ENCODE measurements around the gene BLTP2.
"Not testable (repeated sequence)": the region's sequence is repeated elsewhere in the genome, so short reads cannot be mapped to it uniquely, and the experiment has no call there.

The BLTP2 gene

DNA sequence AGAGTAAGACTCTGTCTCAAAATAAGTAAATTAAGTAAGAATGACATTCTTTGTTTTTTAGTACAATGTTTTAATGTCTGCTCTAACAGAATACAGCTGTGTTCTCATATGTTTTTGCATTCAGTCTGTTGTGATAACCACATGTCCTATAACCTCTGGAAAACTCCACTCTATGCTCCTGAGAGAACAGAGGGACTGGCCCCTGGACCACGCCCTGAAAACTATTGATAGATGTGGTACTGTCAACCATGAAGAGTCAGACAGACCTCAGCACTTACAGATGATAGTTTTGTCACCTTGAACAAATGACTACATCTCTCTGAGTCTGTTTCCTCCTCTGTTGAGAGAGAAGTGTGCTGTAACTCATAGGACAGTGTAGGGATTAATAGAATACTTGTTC, 25.0 kb upstream of the BLTP2 start:
- Histone ChIP-seq H3K36me3 (ENCODE audit: control insufficient read depth, insufficient read depth, low read length) (peaks cover 46% of the 10 kb centered on the region), H3K27me3 (ENCODE audit: control insufficient read depth, insufficient read depth, low read length, poor library complexity, severe bottlenecking) (no peaks in the 10 kb centered on the region), H3K9me3 (ENCODE audit: control insufficient read depth, low read length) (no peaks in the 10 kb centered on the region), H3K4me3 (ENCODE audit: insufficient read depth, low read depth, low read length) (no peak overlapping the region), H3K4me1 (ENCODE audit: control insufficient read depth, insufficient read depth, low read length) (peaks cover 6% of the 10 kb centered on the region), H3K27ac (ENCODE audit: insufficient read depth, low read depth, low read length, poor library complexity, severe bottlenecking) (no peak overlapping the region)
- 97 to 100% methylated on average over 1 of the region's 1 CpG for WGBS, 2 experiments

DNA sequence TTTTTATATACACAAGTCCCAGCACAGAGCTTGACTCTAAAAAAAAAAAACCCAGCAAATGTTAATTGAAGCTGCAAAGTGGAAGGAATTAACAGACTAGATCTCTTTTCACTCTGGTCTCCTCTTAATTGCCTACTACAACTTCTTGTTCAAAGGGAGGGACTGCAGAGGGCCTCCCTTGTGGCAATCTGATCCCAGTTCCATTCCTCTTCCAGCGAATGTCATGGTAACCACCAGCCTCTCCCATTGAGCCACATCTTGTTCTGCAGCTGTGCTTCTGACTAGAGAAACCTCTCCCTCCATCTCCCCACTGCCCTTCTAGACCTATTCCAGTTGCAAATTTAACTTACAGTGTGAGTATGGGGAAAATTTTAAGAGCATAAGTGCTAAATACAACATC, 22.9 kb upstream of the BLTP2 start:
- H3K9me3 ChIP-seq (ENCODE audit: control insufficient read depth, low read length), result no peaks in the 10 kb centered on the region
- WGBS, 2 experiments, result 83 to 90% methylated on average over 1 of the region's 1 CpG
- H3K27ac ChIP-seq (ENCODE audit: insufficient read depth, low read depth, low read length, poor library complexity, severe bottlenecking), result peak overlapping the region; percentile 50
- peaks cover 12% of the 10 kb centered on the region for H3K4me1 ChIP-seq (ENCODE audit: control insufficient read depth, insufficient read depth, low read length)
- no peaks in the 10 kb centered on the region for H3K27me3 ChIP-seq (ENCODE audit: control insufficient read depth, insufficient read depth, low read length, poor library complexity, severe bottlenecking)
- peaks cover 28% of the 10 kb centered on the region for H3K36me3 ChIP-seq (ENCODE audit: control insufficient read depth, insufficient read depth, low read length)
- no peak overlapping the region for H3K4me3 ChIP-seq (ENCODE audit: insufficient read depth, low read depth, low read length)

DNA sequence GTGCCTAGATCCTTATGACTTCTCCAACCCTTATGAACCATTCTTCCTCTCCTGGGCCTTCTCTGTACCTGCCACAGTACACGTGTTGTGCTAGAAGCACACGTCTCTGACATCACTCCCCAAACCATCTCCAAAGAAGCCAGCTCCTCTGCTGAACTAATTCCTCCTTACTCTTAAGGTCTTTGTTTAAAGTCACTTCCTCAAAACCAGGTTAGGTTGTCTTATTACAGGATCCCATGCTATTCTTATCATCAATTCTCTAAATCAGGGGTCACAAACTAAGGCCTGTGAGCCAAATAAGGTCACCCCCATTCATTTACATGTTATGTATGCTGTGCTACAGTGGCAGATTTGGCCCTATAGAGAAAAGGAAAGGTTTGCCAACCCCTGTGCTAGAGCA, 21.0 kb upstream of the BLTP2 start:
- H3K27me3 ChIP-seq (ENCODE audit: control insufficient read depth, insufficient read depth, low read length, poor library complexity, severe bottlenecking), result no peaks in the 10 kb centered on the region
- peaks cover 12% of the 10 kb centered on the region for H3K4me1 ChIP-seq (ENCODE audit: control insufficient read depth, insufficient read depth, low read length)
- H3K36me3 ChIP-seq (ENCODE audit: control insufficient read depth, insufficient read depth, low read length), result peaks cover 10% of the 10 kb centered on the region
- WGBS, 2 experiments, result 92 to 93% methylated on average over 2 of the region's 2 CpGs
- no peaks in the 10 kb centered on the region for H3K9me3 ChIP-seq (ENCODE audit: control insufficient read depth, low read length)
- peak overlapping the region; percentile 8 for H3K27ac ChIP-seq (ENCODE audit: insufficient read depth, low read depth, low read length, poor library complexity, severe bottlenecking)
- no peak overlapping the region for H3K4me3 ChIP-seq (ENCODE audit: insufficient read depth, low read depth, low read length)

DNA sequence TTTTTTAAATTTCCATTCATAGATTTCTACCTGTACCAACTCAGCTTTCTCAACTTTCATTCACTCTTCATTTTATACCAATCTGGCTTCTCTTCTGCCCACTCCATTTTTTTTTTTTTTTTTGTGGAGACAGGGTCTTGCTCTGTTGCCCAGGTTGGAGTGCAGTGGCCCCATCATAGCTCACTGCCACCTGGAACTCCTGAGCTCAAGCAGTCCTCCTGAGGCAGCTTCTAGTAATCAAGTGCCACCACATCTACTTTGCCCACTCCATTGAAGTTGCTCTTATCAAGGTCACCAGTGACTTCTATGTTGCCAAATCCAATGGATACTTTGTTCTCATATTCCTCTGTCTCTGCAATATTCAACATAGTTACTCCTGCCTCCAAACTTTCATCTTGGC, 18.8 kb upstream of the BLTP2 start:
- Histone ChIP-seq H3K4me3 (ENCODE audit: insufficient read depth, low read depth, low read length) (no peak overlapping the region), H3K4me1 (ENCODE audit: control insufficient read depth, insufficient read depth, low read length) (peaks cover 12% of the 10 kb centered on the region), H3K27ac (ENCODE audit: insufficient read depth, low read depth, low read length, poor library complexity, severe bottlenecking) (no peak overlapping the region), H3K9me3 (ENCODE audit: control insufficient read depth, low read length) (no peaks in the 10 kb centered on the region), H3K27me3 (ENCODE audit: control insufficient read depth, insufficient read depth, low read length, poor library complexity, severe bottlenecking) (no peaks in the 10 kb centered on the region), H3K36me3 (ENCODE audit: control insufficient read depth, insufficient read depth, low read length) (peaks cover 21% of the 10 kb centered on the region)

DNA sequence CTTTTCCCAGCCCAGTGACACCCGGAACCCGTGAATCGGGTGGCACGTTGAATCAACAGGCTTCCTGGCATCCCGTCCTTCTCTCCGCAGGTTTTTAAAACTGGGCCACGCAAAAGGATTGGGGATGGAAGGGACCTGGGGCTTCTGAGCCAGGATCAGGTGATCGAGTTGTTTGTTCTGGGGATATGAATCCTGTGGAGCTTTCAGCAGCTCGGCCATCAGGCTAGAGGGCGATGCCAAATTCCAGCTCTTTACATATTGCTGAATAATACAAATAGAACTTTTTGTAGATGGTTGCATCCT, 17.5 kb upstream of the BLTP2 start:
- peak overlapping the region; percentile 89 for H3K27ac ChIP-seq (ENCODE audit: insufficient read depth, low read depth, low read length, poor library complexity, severe bottlenecking)
- H3K4me3 ChIP-seq (ENCODE audit: insufficient read depth, low read depth, low read length), result peak overlapping the region; percentile 97
- H3K36me3 ChIP-seq (ENCODE audit: control insufficient read depth, insufficient read depth, low read length), result peaks cover 27% of the 10 kb centered on the region
- no peaks in the 10 kb centered on the region for H3K9me3 ChIP-seq (ENCODE audit: control insufficient read depth, low read length)
- H3K27me3 ChIP-seq (ENCODE audit: control insufficient read depth, insufficient read depth, low read length, poor library complexity, severe bottlenecking), result no peaks in the 10 kb centered on the region
- peaks cover 5% of the 10 kb centered on the region for H3K4me1 ChIP-seq (ENCODE audit: control insufficient read depth, insufficient read depth, low read length)
- 2% methylated on average over 10 of the region's 10 CpGs for WGBS, 2 experiments

DNA sequence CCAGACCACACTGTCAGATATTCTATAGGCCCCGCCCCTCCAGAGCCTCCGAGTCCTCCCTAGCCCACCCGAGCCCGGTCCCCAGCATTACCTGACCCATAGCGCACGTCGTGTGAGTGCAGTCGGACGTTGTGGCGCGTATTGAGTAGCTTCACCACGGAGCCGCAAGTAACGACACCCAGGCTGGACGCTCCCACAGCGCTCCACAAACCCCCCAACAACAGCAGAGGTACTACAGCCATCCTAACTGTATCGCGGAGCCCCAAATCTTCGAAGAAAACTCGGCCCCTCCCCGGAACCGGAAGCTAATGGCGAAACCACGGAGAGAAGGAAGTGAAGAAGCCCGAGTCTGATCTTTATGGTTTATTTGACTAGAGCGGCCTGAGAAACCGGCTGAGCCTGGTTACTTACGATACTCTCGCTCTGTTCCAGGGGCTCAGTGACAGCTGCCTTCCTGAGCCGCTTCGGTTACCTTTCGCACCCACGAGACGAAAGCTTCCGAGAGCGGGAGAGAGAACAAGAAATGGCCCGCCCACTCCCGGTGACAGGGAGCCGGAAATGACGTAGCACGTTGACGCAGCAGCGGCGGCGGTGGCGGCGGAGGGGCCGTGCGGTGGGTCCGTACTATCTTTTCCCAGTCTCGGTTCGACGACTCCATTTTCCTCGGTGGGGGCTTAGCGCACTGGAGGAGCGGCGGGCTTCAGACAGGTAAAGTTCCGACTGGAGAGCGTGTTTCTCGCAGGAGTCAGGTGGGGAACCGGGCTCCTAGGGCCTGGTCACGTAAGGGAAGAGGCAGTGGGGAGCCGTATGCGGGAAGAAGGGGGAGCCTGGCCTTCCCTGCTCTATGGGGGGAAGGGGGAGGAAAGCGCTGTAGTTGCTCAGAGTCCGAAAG, 16.9 kb upstream of the BLTP2 start, which contains the start of the genes SDF2 and SUPT6H:
Gene SDF2, minus strand, starts transcription at position 272 of the 892 bp plus-strand sequence. Its CDS starts 30 bp downstream, at position 242.
Gene SUPT6H, plus strand, starts transcription at position 571 of the 892 bp plus-strand sequence. CDS start 11,197 bp downstream, outside the sequence.
- H3K27me3 ChIP-seq (ENCODE audit: control insufficient read depth, insufficient read depth, low read length, poor library complexity, severe bottlenecking), result no peaks in the 10 kb centered on the region
- peaks cover 30% of the 10 kb centered on the region for H3K36me3 ChIP-seq (ENCODE audit: control insufficient read depth, insufficient read depth, low read length)
- peaks cover 5% of the 10 kb centered on the region for H3K4me1 ChIP-seq (ENCODE audit: control insufficient read depth, insufficient read depth, low read length)
- H3K4me3 ChIP-seq (ENCODE audit: insufficient read depth, low read depth, low read length), result peak within 1 kb of the TSS; percentile 97
- H3K27ac ChIP-seq (ENCODE audit: insufficient read depth, low read depth, low read length, poor library complexity, severe bottlenecking), result peak within 1 kb of the TSS; percentile 89
- WGBS, 2 experiments, result 0% methylated on average over 66 of the region's 66 CpGs
- H3K9me3 ChIP-seq (ENCODE audit: control insufficient read depth, low read length), result no peaks in the 10 kb centered on the region

DNA sequence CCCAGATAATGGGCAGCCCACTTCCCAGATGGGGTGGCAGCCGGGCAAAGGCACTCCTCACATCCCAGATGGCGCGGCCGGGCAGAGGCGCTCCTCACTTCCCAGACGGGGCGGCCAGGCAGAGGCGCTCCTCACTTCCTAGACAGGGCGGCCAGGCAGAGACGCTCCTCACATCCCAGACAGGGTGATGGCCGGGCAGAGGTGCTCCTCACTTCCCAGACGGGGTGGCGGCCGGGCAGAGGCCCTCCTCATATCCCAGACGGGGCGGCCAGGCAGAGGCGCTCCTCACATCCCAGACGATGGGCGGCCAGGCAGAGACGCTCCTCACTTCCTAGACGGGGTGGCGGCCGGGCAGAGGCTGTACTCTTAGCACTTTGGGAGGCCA, 14.5 kb upstream of the BLTP2 start:
- not testable (repeated sequence) for H3K27ac ChIP-seq (ENCODE audit: insufficient read depth, low read depth, low read length, poor library complexity, severe bottlenecking); H3K9me3 ChIP-seq (ENCODE audit: control insufficient read depth, low read length); H3K4me1 ChIP-seq (ENCODE audit: control insufficient read depth, insufficient read depth, low read length); H3K27me3 ChIP-seq (ENCODE audit: control insufficient read depth, insufficient read depth, low read length, poor library complexity, severe bottlenecking); H3K4me3 ChIP-seq (ENCODE audit: insufficient read depth, low read depth, low read length)
- peaks cover 28% of the 10 kb centered on the region for H3K36me3 ChIP-seq (ENCODE audit: control insufficient read depth, insufficient read depth, low read length)
- 95 to 99% methylated on average over 23 of the region's 23 CpGs for WGBS, 2 experiments

DNA sequence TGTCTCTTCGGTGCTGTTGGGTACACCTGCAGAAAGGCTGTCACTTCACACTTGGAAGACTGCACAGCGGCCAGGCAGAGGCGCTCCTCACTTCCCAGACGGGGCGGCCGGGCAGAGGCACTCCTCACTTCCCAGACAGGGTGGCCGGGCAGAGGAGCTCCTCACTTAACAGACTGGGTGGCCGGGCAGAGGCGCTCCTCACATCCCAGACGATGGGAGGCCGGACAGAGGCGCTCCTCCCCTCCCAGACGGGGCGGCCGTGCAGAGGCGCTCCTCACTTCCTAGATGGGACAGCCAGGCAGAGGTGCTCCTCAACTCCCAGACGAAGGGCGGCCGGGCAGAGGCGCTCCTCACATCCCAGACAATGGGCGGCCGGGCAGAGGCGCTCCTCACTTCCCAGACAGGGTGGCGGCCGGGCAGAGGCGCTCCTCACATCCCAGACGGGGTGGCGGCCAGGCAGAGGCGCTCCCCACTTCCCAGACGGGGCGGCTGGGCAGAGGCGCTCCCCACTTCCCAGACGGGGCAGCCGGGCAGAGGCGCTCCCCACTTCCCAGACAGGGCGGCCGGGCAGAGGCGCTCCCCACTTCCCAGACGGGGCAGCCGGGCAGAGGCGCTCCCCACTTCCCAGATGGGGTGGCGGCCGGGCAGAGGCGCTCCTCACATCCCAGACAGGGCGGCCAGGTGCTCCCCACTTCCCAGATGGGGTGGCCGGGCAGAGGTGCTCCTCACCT, 14.0 kb upstream of the BLTP2 start:
- H3K27ac ChIP-seq (ENCODE audit: insufficient read depth, low read depth, low read length, poor library complexity, severe bottlenecking); H3K27me3 ChIP-seq (ENCODE audit: control insufficient read depth, insufficient read depth, low read length, poor library complexity, severe bottlenecking); H3K9me3 ChIP-seq (ENCODE audit: control insufficient read depth, low read length); H3K4me1 ChIP-seq (ENCODE audit: control insufficient read depth, insufficient read depth, low read length); H3K4me3 ChIP-seq (ENCODE audit: insufficient read depth, low read depth, low read length): not testable (repeated sequence)
- WGBS, 2 experiments, result 96% methylated on average over 46 of the region's 46 CpGs
- H3K36me3 ChIP-seq (ENCODE audit: control insufficient read depth, insufficient read depth, low read length), result peaks cover 28% of the 10 kb centered on the region

DNA sequence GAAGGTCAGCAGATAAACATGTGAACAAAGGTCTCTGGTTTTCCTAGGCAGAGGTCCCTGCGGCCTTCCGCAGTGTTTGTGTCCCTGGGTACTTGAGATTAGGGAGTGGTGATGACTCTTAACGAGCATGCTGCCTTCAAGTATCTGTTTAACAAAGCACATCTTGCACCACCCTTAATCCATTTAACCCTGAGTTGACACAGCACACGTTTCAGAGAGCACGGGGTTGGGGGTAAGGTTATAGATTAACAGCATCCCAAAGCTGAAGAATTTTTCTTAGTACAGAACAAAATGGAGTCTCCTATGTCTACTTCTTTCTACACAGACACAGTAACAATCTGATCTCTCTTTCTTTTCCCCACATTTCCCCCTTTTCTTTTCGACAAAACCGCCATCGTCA, 13.4 kb upstream of the BLTP2 start:
- not testable (repeated sequence) for H3K4me3 ChIP-seq (ENCODE audit: insufficient read depth, low read depth, low read length); H3K9me3 ChIP-seq (ENCODE audit: control insufficient read depth, low read length); H3K4me1 ChIP-seq (ENCODE audit: control insufficient read depth, insufficient read depth, low read length); H3K27me3 ChIP-seq (ENCODE audit: control insufficient read depth, insufficient read depth, low read length, poor library complexity, severe bottlenecking); H3K27ac ChIP-seq (ENCODE audit: insufficient read depth, low read depth, low read length, poor library complexity, severe bottlenecking)
- H3K36me3 ChIP-seq (ENCODE audit: control insufficient read depth, insufficient read depth, low read length), result peaks cover 28% of the 10 kb centered on the region
- 95 to 99% methylated on average over 3 to 5 of the region's 8 CpGs for WGBS, 2 experiments

DNA sequence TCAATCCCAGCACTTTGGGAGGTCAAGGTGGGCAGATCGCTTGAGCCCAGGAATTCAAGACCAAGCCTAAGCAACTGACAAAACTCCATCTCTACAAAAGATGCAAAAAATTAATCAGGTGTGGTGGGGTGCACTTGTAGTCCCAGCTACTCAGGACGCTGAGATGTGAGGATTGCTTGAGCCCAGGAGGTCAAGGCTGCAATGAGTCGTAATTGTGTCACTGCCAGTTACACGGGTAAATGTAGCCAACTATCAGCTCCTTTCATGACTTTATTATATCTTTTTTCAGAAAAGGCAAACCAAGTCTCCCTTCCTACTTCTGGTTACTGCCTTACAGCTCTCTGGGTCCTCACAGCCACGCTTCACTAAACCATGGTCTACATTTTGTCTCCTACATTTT, 12.8 kb upstream of the BLTP2 start:
- Histone ChIP-seq H3K4me1 (ENCODE audit: control insufficient read depth, insufficient read depth, low read length) (no peaks in the 10 kb centered on the region), H3K9me3 (ENCODE audit: control insufficient read depth, low read length) (no peaks in the 10 kb centered on the region), H3K27ac (ENCODE audit: insufficient read depth, low read depth, low read length, poor library complexity, severe bottlenecking) (no peak overlapping the region), H3K36me3 (ENCODE audit: control insufficient read depth, insufficient read depth, low read length) (peaks cover 28% of the 10 kb centered on the region), H3K27me3 (ENCODE audit: control insufficient read depth, insufficient read depth, low read length, poor library complexity, severe bottlenecking) (no peaks in the 10 kb centered on the region), H3K4me3 (ENCODE audit: insufficient read depth, low read depth, low read length) (no peak overlapping the region)
- WGBS, 2 experiments, result 94 to 95% methylated on average over 5 of the region's 5 CpGs

Measured in ectodermal cell (in vitro differentiated cells).